ENCODE data around the gene CD34.

Gene CD34

GRCh38 chr1:207851696-207852095 lies 59.2 kb downstream of the CD34 start:
- no peak for DNase-seq

- DNase-seq = no peak
Observed at GRCh38 chr1:207850621-207851407, 60.1 kb downstream of the CD34 start.

DNA sequence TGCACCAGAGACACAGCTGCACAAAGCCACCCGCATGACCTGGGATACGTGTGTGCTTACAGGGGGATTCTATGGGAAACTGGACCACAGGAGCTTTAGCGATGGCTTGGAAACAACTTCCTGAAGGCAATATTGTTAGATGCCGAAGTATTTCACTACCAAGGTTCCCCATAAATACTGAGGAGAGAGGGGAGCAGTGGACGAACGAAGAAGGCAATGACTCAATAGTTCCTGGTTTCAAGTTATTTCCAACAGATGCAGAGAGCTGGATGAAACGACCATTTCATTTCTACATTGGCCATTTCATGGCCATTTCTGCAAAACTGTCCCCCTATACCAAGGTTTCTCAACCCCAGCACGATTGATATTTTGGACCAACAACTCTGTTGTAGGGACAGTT lies 61.3 kb downstream of the CD34 start:
- no peak for DNase-seq

- no peak for DNase-seq
Observed at GRCh38 chr1:207849016-207849415, 61.9 kb downstream of the CD34 start.

GRCh38 chr1:207848234-207848633 lies 62.7 kb downstream of the CD34 start:
- DNase-seq = no peak

GRCh38 chr1:207847116-207847515 lies 63.8 kb downstream of the CD34 start:
- no peak for DNase-seq

DNA sequence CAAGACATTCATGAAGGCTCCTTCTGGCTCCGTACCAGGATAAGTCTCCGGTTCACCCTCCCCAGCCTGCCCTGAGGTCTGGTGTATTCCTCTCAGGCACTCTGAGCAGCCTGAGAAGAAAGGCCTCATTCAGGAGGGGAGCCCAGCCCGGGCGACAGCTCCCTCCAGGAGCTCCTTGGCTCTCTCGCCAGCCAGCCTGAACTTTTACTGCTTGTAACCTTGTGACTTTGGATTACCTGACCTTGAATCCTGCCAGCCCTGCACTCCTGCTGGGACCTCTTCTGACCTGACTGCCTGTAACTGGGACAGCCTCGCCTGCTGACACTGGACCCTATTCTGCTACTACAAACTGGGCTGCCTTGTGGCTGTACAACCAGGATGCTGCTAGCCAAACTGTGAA lies 65.8 kb downstream of the CD34 start:
- DNase-seq = no peak

- DNase-seq = no peak
Observed at GRCh38 chr1:207844371-207844770, 66.6 kb downstream of the CD34 start.

- DNase-seq = no peak
Observed at GRCh38 chr1:207842506-207842905, 68.4 kb downstream of the CD34 start.

- no peak for DNase-seq
Observed at GRCh38 chr1:207841901-207842300, 69.0 kb downstream of the CD34 start.

DNA sequence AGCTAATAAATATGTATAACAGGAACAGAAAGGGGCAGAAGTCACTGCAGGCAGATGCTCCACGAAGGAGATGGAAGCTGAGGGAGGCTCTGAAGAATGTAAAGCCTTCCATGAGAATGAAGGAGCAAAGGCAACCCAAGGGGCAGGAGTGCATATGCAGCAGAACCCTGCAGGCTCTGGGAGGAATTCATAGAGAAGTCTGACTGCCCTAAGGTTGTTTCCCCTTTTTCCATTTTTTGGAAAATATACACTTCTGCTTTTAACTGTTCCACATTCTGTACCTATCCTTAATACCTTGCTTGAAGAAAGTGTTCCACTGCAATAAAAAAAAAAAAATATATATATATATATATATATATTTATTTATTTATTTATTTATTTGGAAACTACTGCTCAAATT lies 69.6 kb downstream of the CD34 start:
- no peak for DNase-seq

DNA sequence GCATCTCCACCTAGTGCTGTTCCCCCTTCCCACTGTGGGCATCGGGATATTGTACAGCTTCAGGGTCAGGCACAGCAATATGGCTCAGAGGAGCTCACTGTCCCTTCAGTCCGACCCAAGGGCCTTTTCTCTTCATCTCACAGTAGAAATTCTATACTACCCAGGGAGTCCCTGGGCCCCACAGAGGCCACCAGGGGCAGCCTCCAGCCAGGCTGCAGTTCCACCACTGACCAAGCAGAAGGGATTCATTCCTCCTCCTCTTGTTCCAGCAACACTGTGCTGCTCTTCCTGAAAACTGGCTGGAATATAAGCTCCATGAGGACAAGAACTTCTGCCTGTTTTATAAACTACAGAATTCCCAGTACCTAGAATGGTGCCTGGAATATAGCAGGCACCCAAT lies 70.5 kb downstream of the CD34 start:
- DNase-seq = no peak

DNA sequence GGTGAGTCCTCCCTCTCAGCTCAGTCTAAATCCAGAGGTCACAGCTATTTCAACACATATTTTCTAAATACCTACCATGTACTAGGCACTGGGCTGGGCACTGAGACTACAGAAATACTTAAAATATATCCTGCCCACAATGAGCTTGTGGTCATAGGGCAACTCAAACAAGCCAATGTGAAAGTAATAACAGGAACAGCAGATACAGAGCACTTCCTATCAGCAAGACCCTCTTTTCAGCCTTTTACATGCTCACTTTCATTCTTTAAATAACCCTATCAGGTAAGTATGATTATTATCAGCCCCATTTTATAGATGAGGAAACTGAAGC lies 71.9 kb downstream of the CD34 start:
- DNase-seq = no peak

DNA sequence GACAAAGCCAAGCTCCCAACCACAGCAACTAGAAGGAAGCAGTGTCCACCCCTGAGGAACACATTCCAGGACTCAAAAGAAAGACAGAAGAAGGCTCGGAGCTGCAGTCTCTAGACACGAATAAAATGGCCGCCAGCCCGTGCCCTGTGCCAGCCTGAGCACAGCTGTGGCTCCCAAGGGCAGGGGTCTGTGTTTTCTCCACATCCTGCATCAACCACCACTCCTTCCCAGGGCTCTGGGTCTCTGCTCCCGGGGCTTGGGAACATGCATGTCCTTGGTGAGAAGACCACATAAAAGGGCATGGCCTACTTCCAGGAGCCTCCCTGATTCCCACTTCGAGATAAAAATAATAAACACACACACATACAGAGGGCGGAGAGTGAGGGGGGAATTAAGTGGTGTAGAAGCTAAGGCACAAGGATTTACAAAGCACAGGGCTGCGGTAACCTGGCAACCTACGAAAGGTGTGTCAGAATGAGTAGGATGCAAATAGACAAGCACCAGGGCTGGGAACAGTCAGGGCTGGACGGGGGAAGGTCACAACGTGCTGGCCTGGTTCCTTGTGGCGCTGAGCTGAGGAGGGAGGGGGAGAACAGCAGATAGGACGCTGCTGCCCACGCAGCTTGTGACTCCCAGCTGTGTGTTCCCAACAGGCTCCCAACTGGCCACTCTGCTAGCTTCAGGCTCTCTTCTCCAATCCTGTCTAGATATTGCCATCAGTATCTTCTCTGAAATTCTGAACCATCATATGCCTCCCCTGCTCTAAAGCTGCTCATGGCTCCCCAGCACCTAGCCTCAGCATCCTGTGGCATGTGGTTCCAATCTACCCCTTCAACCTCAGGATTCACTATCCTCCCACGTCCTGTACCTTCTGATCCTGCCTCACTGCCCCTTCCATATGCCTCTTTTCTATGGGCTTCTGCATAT lies 72.5 kb downstream of the CD34 start:
- no peak for DNase-seq

- no peak for DNase-seq
Observed at GRCh38 chr1:207837673-207838072, 73.3 kb downstream of the CD34 start.

DNA sequence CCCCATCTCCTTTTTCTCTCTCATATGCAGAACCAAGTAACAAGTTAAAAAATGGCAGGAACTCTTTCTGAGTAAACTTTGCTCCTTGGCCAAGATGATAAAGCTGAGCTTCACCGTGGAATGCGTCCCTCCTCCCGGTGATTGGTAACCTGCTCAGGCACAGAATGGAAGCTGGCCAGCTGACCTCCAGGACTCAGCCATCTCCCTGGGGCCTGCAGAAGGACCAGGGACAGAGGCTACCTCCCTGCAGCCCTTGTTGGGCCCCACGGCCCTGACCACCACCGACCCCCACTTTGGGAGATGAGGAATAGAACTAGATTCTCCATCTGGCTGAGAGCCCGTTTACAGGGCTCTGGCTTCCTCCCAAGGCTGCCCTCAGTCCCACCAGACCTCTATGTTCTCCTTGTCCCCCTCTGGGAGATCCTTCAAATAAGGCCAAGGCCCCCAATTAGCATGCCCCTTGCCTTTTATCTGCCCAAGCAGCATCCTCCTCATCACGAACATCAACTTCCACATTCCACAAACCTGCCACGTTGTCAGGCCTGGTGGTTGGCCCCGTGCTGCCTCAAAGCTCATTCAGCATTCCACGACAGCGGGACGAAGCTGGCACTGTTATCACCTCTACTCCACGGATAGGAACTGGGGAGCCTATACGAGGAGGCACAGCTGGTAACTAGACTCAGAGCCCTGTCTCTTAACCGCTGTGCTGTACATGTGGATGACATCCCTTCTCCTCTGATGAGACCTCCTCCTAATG lies 74.2 kb downstream of the CD34 start:
- no peak for DNase-seq

- no peak for DNase-seq
Observed at GRCh38 chr1:207835958-207836357, 75.0 kb downstream of the CD34 start.

- DNase-seq = no peak
Observed at GRCh38 chr1:207833956-207834660, 76.8 kb downstream of the CD34 start.

GRCh38 chr1:207833381-207833780 lies 77.5 kb downstream of the CD34 start:
- no peak for DNase-seq

- no peak for DNase-seq
Observed at GRCh38 chr1:207832796-207833195, 78.1 kb downstream of the CD34 start.

DNA sequence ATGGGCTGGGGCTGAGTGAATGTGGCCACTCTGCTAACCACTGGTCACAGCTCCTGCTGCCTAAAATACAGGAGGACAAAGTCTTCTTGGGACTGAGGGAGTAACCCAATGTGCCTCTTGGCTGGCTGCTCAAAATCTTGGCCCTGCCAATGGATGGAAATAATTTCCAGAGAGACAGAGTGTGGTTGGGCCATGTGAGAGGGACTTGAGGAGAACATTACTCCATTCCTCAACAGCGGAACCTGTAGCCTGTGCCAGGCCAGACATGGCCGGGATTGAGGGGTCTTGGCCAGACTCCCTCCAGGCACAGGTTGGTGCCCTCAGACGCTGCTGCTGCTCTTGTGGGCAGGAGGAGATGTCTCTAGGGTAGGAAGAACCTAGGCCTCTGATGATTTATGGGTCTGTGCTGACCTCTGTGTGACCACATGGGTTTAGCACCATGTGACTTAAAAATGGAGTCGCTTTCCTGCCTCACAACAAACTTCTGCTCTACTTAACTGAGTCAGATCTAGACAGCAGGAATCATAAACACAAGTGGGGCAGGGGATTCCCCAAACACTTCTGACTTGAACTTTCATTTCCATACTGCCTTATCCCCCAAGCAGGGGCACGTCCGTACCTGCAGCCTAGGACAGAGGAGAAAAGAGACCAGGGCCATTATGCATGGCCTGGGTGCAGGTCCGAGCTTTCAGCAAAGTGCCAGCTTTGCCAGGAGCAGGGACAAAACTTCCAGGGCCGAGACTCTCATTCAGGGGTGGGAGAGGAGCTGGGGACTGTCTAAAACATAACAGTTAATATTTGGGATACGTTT lies 79.2 kb downstream of the CD34 start:
- no peak for DNase-seq

Measured in eye (tissue), 1 donor.